GM19467 (cell line): ENCODE data around the gene DCTPP1.
A peak's percentile ranks its signal among the peaks of the same experiment; 100 is the strongest.

ENCODE experiments used
- ATAC-seq: cut with Tn5 transposase; IDR thresholded peaks from one replicate; pipeline ENCODE4 v1.9.1; 2021; ENCODE audit warnings: mild to moderate bottlenecking, moderate library complexity; ENCODE audit not compliant: unreplicated experiment

DCTPP1 gene

DNA sequence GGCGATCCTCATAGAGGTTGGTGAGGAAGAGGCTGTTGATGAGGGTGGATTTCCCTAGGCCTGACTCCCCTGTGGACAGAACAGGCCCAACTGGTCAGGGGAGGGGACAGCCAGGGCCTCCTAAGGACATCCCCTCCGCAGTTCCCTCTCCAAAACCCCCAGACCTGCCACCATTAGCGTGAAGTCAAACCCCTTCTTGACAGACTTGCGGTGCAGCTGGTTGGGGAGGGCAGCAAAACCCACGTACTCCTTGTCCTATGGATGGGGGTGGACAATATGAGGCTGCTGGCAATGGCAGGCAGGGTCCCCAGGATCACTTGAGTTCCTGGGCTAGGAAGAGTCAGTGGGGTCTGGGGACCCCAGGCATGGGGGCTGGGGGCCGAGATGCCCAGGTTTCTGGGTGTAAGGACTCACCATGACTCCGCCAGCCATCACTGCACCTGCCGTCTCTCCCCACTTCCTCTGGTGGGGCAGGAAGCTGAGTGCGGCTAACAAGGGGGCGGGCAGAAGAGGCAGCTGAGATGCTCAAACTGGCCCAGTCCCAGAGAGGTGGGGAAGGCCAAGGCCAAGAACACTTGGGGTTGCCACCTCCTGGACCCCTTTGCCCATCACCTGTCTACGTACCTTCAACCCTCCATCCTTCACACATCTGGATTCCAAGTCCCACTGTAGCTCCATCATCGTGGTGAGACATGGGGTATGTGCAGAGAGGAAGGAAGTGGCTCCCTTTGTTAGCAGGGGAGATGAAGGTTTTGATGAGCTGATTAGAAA lies 47.5 kb downstream of the DCTPP1 start, which contains the start of gene SEPTIN1:
TSS of gene SEPTIN1 (minus strand) at position 451 of the 771 bp plus-strand sequence. CDS start at position 432, 19 bp downstream.
- no peak for ATAC-seq

DNA sequence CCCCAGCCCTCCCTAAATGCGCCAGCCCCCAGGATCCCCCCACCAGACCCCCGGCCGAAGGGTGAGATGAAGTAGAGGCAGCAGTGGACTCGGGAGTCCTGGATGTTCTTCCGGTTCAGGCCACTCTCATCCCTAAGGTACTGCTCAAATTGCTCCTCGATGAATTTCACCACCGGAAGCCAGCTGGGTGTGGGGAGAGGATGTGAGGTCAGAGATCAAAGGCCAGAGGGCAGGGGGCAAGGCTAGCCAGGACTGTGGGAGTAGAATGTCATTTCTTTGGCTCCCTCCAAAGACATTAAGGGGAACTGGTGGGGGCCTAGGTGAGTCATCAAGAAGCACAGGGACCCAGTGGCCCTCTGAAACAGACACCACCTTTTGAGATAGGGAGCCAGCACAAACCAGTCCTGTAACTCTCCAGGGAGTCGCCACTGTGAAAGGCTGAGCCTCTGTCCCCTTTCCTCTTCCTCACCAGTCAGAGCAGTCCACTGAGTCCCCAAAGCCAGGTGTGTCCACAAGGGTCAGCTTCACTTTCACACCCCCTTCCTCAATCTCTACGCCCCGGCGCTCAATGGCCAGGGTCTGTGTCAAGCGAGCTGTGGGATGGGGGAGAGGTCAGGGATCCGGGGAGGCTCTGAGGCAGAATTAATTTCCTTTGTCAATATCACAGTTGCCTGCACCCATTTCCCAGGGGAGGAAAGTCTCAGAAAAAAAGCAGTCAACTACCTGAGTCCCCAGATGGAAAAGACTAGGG lies 48.4 kb downstream of the DCTPP1 start:
- ATAC-seq = no peak

- no peak for ATAC-seq
These were observed 49.0 kb downstream of the DCTPP1 start for GRCh38 chr16:30380803-30381208.

DNA sequence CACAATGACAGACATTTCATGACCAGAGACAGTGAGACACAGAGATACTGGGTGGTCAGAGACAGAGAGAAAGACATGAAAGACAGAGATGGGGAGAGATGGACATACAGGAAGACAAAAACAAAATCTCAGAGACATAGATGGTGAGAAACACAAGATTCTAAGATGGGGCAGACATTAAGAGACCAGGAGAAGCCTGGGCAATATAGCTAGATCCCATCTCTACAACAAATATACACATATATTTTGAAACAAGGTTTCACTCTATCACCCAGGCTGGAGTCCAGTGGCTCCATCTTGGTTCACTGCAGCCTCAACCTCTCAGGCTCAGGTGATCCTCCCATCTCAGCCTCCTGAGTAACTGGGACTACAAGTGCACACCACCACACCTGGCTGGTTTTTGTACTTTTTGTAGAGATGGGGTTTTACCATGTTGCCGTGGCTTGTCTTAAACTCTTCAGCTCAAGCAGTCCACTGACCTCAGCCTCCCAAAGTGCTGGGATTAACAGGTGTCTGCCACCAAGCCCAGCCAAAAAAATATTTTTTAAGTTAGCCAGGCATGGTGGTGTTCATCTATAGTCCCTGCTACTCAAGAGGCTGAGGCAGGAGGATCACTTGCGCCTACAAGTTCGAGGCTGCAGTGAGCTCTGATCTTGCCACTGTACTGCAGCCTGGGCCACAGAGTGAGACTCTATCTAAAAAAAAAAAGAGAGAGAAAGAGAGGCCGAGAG lies 49.6 kb downstream of the DCTPP1 start:
- no peak for ATAC-seq

DNA sequence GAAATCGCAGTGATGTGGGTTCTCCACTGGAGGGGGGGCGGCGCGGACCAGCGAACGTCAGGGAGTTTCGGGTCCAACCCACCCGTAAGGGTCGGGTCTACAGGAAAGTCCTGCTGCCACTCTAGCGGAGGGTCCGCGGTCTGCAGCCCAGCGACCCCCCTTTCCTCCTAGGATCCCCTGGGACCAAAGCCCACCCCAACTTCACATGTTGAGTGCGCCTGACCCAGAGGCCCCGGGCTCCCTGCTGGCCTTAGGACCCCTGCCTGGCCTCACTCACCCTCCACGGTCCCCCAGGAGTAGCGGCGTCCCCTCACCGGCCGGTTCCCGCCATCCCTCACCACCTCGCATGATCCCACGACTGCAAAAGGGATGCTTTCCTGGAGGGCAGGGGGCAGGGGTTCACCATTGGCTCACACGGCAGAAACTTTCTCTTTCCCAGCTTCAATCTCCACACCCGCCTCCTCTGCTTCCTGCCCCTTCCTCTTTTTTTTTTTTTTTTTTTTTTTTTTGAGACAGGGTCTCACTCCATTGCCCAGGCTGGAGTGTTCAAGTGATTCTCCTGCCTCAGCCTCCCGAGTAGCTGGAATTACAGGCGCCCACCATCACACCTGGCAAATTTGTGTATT lies 50.6 kb downstream of the DCTPP1 start:
- ATAC-seq = no peak

- ATAC-seq = peak; percentile 73
These were observed 51.3 kb downstream of the DCTPP1 start for GRCh38 chr16:30378236-30379157.

GRCh38 chr16:30377812-30378235 lies 52.0 kb downstream of the DCTPP1 start:
- peak; percentile 30 for ATAC-seq

DNA sequence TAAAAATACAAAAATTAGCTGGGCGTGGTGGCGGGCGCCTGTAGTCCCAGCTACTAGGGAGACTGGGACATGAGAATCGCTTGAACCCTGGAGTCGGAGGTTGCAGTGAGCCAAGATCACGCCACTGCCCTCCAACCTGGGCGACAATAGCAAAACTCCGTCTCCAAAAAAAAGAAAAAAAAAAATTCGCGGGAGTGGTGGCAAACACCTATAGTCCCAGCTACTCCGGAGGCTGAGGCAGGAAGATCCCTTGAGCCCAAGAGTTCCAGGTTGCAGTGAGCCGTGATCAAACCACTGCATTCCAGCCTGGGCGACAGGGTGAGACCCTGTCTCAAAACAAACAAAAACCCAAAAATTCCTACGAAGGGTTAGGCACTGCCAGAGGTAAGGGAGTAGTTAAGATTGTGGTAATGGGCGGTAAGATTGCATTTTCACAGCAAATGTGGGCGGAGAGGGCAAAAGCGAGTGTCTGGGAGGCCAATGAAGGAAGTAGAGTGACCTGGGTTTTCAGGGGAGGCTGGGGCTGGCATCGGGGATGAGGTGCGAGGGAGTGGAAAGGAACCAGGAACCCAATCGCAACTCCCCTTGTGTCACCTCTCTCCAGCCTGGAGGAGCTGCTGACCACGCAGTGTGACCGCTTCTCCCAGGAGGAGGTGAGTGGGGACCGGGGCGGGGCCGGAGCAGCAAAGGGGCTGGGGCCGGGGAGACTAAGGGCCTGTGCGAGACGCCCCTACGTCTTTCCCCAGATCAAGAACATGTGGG lies 52.6 kb downstream of the DCTPP1 start:
- ATAC-seq = peak; percentile 5

DNA sequence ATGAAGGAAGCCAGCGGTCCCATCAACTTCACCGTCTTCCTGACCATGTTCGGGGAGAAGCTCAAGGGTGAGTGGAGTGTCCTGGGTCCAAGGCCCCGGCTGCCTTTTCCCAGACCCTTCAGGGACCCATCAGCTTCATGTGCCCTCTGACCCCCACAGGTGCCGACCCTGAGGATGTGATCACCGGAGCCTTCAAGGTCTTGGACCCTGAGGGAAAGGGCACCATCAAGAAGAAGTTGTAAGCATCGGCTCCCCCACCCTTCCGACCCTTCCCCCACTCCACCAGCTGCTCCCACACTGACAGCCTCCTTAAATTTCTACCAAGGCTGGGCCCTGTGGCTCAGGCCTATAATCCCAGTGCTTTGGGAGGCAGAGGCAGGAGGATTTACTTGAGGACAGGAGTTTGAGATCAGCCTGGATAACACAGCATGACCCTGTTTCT lies 53.3 kb downstream of the DCTPP1 start:
- no peak for ATAC-seq

DNA sequence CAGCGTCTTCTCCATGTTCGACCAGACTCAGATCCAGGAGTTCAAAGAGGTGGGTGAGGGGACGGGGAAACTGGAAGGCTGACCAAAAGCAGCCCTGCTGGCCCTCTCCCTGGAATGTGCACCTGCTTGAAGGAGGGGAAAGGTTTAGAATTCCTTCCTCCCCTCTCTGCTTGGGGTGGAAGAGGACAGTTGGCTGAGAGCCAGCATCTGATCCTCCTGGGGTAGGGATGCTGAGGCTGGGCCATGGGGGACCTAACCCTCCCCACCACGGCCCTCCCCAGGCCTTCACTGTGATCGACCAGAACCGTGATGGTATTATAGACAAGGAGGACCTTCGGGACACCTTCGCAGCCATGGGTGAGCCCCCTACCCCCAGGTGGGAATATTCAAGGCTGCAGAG lies 54.0 kb downstream of the DCTPP1 start:
- no peak for ATAC-seq

- no peak for ATAC-seq
These were observed 55.3 kb downstream of the DCTPP1 start, which contains the start of gene MYL11 for GRCh38 chr16:30374538-30374937. TSS of gene MYL11 (plus strand) at chr16:30374802. CDS start at chr16:30374858, 56 bp downstream.
